Measurements from ENCODE around the gene MPG.

- TF ChIP-seq POLR2A (IDR thresholded peaks at IDR 0.05; ENCODE audit: low read length) (no peak), GATA1 (IDR thresholded peaks at IDR 0.05; ENCODE audit: low read depth, low read length) (no peak)
Observed at GRCh38 chr16:72561-73548, 5.2 kb upstream of the MPG start, which contains the start of gene RHBDF1.

Data from erythroblast (primary cell).